ENCODE results near the gene NOL3. TPM values are rescaled to one million over a fixed set of nuclear protein-coding genes. Genes with fewer than 3 reads are reported as not detected.
"Not testable (repeated sequence)": the region's sequence is repeated elsewhere in the genome, so short reads cannot be mapped to it uniquely, and the experiment has no call there.

The NOL3 gene
- total RNA-seq, result 79.0 TPM

DNA sequence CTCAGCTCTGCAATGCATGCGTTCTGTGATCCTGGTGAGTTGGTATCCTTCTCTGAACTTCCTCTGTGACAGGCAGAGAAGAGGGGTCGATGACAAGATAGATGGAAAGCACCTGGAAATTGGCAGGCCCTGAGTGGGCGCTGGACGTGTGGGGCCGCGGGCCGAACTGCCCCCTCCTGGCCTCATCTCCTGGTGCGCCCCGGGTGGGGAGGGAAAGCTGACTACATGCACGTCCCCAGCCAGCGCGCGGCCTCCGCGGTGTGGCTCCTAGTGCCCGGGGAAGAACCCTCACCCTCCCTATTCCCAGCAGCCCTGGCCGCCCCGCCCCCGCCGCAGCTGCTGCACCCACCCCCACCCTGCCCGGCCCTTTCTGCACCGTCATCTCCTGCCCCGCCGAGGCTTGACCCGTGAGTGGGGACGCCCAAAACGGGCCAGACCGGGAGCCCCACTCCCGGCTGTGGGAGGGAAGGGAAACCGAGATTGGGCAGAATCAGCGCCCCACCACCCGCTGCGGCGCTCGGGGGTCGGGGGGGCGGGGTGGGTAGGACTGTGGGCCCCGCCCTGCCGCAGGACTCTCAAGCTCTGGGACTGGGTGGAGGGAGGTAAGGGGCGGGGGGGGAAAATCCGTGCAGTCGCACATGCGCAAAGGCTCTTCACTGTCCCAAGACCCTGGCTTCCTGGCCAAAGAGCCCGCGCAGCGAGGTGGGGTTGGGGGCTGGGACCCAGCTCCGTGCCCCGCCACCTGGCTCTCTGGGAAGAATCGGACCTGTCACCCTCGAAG, at the start of gene NOL3:
Gene NOL3, plus strand, starts transcription at position 371 of the 781 bp plus-strand sequence.
- DNase-seq (ENCODE audit: low spot score), result peak; percentile 74

DNA sequence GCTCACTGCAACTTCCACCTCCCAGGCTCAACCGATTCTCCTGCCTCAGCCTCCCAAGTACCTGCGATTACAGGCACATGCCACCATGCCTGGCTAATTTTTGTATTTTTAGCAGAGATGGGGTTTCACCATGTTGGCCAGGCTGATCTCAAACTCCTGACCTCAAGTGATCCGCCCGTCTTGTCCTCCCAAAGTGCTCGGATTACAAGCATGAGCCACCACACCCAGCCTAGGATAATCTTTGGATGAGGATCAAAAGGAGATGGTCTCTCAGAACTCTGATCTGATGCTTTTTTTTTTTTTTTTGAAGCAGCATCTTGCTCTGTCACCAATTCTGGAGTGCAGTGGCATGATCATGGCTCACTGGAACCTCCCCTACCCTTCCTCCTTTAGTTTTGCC, 47.5 kb upstream of the NOL3 start:
- DNase-seq (ENCODE audit: low spot score), result not testable (repeated sequence)

DNA sequence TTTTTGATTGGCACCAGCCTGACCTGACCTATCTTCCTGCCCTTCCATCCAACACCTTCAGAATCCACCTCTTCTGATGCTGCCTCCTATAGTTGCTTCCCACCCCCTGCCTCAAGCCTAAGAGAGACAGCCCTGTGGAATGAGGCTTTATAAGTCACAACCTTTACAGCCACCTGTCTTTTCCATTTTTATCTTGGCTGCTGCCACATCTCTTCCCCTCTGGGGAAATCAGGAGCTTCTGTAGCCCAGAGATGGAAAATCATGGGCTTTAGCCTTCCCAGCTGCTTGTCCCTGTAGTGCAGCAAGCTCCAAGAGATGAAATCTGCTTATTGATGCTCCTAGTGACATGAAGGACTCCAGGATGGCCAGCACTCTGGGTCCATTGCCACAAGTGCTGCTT, 41.9 kb upstream of the NOL3 start:
- DNase-seq (ENCODE audit: low spot score), result no peak

DNA sequence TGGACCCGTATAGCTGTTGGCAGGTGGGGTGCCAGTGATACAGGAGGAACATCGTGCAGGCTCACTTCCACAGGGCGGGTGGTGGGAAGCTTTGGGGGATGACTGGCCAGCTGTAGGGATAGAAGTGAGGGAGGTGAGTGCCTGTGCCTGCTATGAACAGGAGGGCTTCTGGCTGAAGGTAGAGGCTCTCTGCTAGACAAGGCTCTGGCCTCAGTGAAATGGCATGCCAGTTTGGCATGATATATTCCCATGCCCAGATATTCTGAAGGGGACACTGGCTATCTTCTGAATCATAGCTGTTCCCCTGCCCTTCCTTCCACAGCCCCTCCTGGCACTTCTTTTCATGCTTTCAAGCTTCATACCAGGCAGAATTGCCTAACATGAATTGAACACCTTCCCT, 41.5 kb upstream of the NOL3 start:
- DNase-seq (ENCODE audit: low spot score), result no peak

DNA sequence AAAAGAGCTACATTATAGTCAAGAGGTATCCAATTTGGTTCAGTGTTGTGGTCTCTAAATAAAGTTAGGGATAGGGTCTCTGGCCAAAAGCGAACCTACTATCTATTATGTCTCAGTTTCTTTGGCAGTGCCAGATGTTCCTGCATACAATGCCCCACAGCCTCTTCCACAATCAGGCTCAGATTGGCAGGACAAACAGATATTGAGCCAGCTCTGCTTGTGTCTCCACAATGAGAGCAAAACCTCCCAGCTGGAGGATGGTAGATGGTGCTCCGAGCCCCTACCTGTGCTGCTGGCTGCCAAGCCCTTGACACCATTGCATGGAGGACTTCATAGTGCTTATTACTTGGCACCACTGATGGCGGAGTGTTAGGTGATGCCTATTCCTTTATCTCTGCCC, 40.9 kb upstream of the NOL3 start:
- no peak for DNase-seq (ENCODE audit: low spot score)

DNA sequence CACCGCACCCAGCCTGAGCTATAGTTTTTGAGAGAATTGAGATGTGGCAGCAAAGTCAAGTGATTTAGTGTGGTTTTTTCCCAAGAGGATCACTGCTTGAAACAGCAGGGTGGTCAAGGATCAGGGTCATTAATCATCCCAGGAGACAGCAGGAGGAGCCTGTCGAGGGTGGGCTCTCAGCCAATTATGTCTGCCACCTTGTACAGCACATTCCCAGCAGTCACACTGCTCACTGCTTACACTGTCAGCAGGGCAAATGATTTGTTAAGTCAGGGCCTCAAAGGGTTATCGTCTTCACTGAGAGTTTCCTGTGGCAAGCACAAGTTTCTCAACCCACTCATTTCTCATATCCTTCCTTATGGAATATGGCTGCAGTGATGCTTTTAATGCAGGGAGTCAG, 32.7 kb upstream of the NOL3 start:
- no peak for DNase-seq (ENCODE audit: low spot score)

DNA sequence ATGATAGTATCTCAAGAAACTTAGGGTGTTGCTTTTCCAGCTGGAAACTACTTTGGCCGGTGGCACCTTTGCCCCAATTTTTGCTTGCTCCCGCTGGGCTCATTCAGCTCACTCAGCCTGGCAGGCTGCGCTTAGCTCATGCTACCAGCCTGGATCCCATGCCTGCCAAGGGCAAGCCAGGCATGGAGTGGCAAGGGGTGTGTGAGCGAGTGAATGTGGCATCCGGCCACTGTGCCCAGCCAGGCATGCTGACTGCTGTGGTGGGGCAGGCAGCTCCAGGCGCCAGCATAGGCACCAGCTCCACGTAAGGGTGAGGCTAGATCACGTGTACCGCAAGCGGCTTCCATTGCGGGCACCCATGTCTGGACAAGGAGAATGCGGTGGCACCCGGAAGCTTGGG, 28.9 kb upstream of the NOL3 start:
- DNase-seq (ENCODE audit: low spot score), result no peak

DNA sequence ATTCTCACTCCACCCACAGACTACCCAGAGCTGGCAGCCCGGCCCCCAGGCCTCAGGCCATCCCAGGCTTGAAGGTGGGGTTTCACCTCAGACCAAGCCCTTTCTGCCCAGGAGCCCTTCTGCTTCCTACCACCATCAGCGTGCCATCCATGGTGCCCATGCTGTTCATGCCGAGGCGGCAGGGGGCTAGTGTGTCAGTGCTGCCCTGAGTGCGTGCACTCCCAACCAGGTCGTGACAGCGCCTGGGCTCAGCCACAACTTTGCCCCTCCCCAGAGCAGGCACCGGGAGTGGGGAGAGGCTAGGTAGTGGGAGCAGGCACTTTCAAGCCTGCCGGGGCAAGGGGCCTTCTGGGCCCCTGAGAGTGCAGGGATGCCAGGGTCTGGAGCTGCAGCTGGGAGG, 28.0 kb upstream of the NOL3 start:
- no peak for DNase-seq (ENCODE audit: low spot score)

DNA sequence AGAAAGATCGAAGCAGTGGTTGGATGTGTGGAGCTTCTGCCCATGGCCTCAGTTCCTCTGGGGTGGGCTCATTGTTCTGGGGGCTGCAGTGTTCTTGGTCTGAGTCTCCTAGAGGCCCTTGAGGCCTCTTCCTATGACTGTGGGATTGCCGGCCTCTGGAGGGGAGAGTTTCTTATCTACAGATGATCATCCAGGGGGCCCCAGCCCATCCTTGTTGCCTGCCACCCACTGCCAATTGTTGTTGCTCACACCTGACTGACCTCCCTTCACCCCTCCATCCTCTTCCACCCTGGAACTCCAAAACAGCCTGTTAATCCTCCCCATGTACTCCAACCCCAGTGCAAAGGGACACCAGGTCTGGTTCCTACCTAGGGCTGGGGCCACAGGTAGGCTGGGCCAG, 25.4 kb upstream of the NOL3 start:
- no peak for DNase-seq (ENCODE audit: low spot score)

DNA sequence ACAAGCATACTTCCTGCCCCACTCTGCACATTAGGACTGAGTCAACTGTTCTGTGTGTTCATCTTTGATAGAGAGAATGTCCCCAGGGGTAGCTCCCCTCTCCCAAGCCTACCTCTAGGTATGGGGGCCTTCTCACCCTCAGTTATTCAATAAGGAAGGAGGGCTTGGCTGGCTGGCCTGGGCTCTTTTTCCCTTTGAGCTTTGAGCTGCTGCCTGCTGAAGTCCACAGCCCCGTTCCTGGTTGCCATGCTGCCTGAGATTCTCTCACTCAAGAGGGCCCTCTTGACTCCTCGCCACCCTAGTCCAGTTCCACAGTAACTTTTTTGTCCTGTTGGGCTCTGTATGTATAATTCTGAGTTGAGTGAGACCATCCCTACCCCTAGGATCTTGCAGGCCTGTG, 24.6 kb upstream of the NOL3 start:
- no peak for DNase-seq (ENCODE audit: low spot score)

DNA sequence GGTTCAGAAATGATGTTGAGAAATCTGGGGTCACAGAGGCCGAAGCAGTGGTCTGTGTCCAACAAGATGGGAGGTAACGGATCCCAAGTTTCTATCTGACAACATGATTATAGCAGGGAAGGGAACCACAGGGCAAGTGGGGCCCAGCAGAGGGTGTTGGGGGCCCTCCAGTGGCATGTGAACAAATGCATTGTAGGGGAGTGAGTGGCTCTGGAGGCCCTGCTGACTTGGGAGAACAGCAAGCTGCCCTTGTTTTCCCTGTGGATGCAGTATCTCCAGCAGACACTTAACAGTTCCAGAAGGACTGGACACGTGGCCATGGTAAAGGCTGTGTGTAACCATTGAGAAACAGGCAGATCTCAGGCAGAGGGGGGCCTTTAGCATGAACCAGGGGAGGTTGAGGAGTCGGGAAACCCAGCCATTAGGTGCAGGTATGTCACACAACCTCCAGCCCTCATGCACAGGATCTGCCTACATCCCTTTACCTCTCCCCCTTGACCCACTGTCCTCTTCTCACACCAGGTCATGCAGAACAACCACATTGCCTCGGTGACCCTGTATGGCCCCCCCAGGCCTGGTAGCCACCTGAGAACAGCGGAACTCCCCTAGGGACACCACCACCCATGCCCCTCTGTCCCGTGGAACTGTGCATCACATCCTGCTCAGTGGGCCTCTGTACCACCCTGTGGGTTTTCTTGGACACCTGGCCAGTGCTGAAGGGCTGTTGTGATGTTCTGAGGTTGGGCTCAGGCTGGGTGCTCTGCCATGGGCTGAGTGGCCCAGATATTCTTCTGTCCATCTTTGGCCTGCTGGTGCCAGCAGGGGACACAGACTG, 23.6 kb upstream of the NOL3 start:
- no peak for DNase-seq (ENCODE audit: low spot score)

DNA sequence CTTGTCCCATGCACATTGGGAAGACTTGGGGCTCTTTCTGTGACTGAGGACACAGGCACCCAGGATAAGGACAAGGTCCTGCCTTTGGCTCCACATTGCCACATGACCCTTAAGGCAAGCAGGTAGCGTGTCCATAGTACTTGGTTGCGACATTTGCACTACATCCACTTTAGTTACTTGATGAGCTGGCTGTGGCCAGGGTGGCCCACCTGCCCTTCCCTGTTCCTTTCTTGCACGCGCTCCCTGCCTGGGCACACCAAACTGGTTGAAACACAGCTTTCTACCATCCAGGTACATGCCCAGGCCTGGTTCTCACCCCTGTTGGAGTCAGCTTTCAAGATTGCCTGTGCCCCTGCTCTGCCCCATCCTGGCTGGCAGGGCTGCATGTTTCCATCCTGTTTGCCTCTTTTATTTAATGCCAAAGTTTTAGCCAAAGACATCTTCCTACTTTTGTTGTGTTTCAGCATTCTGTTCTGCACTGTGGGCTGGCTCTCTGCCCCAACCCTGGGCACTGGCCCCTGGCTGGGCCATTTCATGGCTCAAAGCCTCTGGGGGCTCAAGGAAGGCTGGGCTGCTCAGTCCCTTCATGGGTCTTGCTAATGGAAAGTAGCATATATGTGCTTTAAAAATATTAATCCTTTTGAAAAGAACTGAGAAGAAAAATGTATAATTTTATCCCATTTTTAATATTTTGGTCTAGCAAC, 22.7 kb upstream of the NOL3 start:
- DNase-seq (ENCODE audit: low spot score), result no peak

DNA sequence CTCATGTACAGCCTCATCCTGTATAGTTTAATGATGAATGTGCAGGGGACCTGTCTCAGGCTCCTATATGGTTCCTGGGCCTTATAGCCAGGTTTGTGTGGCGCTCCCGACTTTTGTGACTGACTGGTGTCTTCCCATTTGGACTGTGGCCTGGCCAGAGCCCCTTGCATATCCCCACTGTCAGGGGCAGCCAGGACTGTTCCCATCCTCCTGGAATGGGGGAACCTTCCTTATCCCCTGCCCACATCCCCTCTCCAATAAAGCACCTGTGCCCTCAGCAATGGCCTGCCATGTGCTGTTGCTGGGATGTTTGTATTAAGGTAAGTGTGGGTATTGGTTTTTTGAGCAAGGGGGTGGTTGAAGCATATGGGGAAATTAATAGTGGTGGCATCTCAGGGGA, 22.1 kb upstream of the NOL3 start:
- DNase-seq (ENCODE audit: low spot score), result no peak

DNA sequence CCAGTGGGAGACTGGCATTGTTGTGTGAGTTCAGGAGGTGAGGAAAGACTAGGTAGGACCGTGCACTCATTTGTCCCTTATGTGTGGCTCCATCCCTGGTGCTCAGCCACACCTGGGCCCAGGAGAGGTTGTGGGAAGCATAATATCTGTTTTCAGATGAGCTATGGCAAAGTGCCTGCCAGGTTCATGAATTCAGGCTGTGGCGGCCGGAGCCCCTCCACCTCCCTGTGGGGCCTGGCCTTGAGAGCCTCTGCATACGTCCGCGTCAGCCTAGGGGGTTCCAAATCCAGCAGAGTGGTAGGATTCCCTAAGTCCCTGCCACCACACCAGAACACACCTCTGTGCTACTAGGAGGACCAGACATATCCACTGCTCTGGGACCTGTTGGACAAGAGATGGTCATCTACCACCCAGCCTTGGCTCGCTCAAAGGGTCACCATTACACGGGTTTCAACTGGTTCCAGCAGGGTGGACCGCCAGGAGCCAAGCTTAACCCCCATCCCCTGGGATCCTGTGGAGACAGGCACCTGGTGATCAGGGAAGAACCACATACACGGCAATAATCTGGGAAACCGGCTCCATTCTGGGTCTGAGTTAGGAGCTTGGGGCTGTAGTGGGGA, 21.6 kb upstream of the NOL3 start:
- DNase-seq (ENCODE audit: low spot score), result no peak

DNA sequence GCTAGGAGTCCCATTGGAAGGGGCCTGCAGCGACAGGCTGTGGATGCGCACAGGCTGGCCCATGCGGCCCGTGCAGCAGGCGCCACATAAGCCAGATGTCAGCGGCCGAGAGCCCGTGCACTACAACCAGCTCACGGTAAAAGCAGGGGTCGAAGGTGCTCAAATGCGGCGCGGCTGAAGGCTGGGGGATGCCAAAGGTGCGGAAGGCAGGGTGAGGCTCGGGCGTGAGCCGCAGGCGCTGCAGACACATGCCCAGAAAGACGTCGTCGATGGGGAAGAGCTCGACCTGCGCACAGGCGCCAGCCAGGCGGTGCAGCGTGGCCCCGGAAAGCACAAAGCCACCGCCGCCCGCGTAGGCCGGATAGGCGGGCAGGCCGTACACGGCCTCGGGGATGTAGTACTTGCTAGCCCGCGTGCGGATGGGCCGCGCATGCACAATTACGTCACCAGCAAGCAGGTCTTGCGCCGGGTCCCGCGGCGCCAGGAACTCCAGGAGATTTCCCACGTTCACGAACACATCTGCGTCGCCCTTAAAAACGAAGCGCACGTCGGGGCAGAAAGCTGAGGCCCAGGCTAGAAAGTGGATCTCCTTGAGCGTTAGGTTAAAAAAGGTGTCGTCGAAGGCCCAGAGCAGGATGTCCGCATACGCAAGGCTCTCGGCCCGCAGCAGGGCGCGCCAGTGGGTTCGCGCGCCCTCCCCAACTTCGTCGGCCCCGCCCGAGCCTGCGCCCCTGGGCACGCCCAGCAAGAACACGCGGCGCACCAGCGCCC, 20.9 kb upstream of the NOL3 start:
- no peak for DNase-seq (ENCODE audit: low spot score)

DNA sequence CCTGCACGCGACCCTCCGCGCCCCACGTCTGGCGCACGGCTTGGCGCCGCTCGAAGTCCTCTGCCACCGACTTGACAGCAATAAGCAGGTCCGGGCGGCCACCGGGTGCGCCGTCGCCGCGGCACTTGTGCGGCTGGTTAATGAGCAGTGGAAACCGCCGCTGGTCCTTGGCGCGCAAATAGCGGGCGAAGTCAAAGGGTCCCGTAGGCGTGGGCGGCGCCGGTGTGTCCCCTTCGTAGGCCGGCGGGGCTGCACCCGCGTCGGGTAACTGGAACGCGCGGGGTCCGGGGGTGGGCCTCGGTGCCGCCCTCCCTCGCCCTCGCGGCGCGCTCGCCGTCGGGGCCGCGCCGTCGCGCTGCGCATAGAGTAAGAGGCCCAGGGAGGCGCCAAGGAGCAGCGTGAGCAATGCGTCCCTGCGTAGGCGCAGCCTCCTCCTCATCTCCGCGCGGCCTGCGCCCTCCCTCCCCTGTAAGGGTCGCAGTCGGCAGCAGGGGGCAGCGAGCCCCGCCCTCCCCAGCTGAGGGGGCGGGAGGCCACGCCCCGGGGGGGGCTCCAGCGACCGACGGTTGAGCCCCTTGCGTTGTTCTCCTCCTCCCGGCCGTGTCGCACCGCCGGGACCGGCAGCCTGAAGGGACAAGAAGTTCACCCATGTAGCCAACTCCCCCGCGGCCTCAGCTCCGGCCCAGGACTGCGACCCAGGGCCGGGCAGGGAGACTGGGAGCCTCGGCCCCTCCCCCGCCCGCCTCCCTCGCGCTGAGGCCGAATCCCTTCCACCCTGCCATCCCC, 20.1 kb upstream of the NOL3 start:
- DNase-seq (ENCODE audit: low spot score), result no peak

DNA sequence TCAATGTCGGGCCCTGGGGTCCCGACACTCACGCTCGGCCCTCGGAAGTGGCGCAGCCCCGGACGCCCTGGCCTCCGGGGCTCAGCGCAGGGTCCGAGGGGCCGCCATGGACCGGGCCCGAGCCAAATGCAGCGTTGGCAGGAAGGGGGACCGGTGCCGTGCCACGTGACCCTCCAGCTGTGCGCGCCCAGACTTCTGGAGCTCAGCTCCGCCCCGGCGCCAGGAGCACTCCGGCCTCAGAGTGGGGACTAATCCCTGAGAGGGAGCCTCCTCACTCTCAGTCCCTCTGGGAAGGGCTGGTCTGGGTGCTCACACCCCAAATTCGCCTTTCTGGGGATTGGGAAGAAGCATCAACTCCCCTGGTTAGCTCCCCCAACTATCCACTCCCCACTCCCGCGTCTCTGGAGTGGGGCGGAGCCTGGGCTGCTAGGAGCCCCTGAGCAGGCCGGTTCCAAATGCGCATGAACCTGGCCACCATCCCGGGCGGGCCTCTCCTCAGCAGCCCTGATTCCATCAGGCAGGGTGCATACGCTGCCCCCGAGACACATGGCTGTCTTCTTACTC, 19.4 kb upstream of the NOL3 start, which contains the start of gene B3GNT9:
Gene B3GNT9, minus strand, starts transcription at position 166 of the 564 bp plus-strand sequence. CDS start 513 bp downstream, outside the sequence.
- peak; percentile 60 for DNase-seq (ENCODE audit: low spot score)

DNA sequence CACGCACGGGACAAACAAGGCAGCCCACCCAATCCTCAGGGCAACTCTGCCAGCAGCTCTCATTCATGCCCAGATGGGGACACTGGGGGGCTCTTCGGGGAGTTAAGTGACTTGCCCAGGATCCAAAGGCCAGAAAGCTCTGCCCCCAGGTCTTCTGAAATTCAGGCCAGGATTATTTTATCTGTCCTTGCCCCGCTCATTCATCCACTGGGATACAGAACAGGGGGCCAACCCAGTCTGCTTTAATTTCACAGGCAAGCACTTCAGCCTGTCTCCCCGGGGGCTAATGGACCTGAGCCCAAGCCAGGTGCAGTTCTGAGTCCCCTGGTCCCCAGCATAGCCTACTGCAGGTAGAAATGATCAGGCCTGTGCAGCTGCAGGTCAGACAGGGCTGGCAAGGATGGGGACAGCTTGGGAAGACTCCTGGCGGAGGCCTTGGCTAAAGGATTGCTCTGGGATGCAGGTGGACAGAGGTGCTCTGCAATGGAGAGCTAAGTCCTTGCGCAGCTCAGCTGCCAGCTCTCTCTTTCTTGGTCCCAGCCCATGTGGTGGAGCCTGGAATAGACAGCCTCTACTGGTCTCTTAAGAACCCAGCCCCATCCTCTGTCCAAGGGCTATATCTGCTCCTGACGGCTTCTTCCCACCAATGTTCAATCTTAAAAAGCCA, 18.8 kb upstream of the NOL3 start:
- no peak for DNase-seq (ENCODE audit: low spot score)

DNA sequence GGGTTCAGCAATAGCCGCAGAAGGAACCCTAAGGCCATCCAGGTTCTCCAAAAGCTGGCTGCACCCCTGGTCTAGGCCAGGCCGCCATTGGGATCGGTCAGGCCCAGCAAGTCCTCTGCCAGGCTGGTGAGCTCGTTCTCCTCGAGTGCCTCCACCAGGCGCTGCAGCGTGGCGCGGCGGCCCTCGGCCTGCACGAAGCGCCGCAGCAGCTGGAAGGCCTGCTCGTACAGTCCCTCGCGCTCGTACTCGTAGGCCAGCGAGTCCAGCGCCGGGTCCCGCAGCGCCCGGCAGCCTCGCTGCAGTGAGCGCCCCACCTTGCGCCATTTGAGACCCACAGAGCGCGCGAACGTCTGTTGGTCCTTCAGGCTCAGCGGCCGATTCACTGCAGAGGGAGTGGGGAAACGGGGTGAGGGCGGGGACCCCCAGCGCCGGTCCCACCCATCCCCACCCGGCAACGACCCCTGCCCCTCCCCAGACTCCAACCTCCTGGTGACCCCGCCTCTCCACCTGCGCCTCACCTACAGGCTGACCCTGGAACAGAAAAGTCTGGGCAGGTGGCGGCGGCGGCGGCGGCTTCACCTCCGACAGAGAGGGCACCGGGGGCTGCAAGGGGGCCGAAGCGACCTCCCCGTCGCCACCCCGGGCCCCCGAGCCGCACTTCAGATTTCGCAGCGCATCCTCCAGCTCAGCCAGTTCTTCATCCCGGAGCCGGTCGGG, 15.6 kb upstream of the NOL3 start:
- no peak for DNase-seq (ENCODE audit: low spot score)

Measured in mucosa of gallbladder (tissue), 1 donor.